ENCODE measurements around the gene GOLGA8K.
"Not testable (repeated sequence)": the region's sequence is repeated elsewhere in the genome, so short reads cannot be mapped to it uniquely, and the experiment has no call there.

The GOLGA8K gene

DNA sequence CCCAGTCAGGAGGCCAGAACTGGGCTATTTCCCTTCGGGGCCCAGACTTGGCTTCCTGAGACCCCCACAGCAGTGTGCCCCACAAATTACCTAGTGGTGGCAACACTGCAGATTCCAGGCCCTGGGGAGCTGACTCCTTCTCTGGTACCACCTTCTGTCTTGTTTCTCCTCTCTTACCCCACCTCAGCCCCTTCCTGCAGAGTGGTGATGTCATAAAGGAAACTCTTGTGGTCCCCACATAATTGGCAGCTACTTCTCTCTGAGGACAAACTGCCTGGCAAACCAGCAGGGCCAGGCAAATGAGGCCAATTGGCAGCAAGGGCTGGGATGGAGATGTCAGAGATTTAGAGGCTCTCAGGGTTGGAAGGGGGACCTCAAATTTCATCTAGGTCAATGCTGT, 44.6 kb downstream of the GOLGA8K start:
- not testable (repeated sequence) for DNase-seq (ENCODE audit: extremely low read depth, low read depth)

DNA sequence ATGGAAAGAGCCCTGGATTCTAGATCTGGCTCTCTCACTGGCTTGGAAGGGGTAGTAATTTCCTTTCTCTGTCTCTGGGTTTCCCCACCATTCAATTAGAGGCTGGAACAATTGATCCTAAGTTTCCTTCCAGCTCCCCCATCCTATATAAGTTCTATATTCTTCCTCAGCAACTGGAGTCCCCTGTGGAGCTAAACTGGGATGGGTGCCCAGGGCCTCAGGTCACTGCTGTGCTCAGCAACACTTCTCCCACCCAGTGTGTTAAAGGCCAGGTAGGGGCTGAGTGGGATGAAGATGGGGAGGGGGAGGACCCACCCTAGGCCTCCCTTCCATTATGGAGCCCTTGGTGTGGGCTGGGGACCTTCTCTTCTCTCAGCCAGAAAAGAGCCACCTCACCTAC, 46.2 kb downstream of the GOLGA8K start:
- not testable (repeated sequence) for DNase-seq (ENCODE audit: extremely low read depth, low read depth)

- DNase-seq (ENCODE audit: extremely low read depth, low read depth): not testable (repeated sequence)
Measured at GRCh38 chr15:32352748-32353147, 50.3 kb downstream of the GOLGA8K start.

GRCh38 chr15:32350563-32351220, 52.4 kb downstream of the GOLGA8K start:
- not testable (repeated sequence) for DNase-seq (ENCODE audit: extremely low read depth, low read depth)

- not testable (repeated sequence) for DNase-seq (ENCODE audit: extremely low read depth, low read depth)
Measured at GRCh38 chr15:32347037-32347436, 56.1 kb downstream of the GOLGA8K start.

DNA sequence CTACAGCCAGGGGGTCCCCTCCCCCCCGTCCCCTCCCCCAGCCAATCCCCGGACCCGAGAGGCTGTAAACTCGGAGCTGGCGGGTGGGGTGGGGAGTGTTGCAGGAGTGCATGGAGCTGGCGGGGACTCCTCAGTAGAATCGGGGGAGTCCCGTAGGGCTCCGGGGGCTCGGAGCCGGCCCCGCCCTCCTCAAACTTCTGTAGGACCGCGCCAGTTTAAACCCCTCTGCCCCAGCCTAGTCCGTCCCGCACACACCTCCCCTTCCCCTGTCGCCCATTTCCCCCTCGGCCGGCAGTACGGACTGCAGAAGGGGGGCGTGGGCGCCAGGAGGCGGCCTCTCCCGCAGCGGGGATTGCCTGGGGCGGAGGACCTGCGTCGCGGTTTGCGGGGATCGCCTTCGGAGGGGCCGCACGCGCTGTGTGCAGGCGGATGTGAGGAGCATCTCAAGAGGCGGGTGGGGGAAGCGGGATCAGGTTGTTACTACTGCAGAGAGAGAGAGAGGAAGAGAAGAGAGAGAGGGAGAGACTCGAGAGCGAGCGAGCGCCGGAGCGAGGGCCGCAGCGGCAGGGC, 57.0 kb downstream of the GOLGA8K start:
- not testable (repeated sequence) for DNase-seq (ENCODE audit: extremely low read depth, low read depth)

DNA sequence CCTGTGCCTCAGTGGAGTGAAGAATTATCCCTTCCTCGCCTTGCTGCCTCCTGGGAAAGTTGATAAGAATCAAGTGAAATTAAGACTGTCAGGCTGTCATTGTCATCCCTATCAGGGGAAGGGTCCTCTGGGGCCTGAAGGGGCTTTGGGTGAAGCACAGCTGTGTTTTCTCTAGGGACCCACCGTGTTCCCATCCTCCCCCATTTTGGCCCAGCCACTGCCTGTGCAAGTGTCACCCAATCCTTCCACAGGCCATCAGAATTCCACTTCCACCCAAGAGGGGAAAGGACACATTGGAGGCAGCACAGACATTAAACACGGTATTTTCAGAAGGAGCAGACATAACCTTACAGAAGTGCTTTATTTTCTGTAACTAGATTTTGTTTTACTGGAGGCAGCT, 59.2 kb downstream of the GOLGA8K start:
- DNase-seq (ENCODE audit: extremely low read depth, low read depth): not testable (repeated sequence)
